HCT116 (cell line): ENCODE data around the gene ZNF804B. TPM values are rescaled to one million over a fixed set of nuclear protein-coding genes. Genes with fewer than 3 reads are reported as not detected.

ENCODE experiments used
- ATAC-seq: fragments of 200-7000 bp; cut with Tn5 transposase; 2 replicates; pipeline ENCODE4 v1.9.1; 2020; ENCODE audit warnings: mild to moderate bottlenecking, moderate library complexity
- BruUV-seq: library from RNA; stranded (reverse); fragments of 400-500 nt; replicated peaks from 2 replicates; lab custom pipeline; 2021; lab: Mats Ljungman, UMichigan
- CTCF ChIA-PET: fragments of 300-600 bp; sonication (Branson Sonifier 250); formaldehyde crosslinking; loops from one replicate; lab custom pipeline; 2021; ENCODE audit warnings: antibody characterized with exemption; lab: Charles Lee
- POLR2A ChIA-PET: fragments of 300-600, 350-600 bp; sonication (Branson Sonifier 250); formaldehyde crosslinking; loops from one replicate; lab custom pipeline; 2021; ENCODE audit warnings: antibody characterized with exemption; lab: Charles Lee
- RAD21 ChIA-PET, 2 experiments: fragments of 300-600 bp; sonication (Branson Sonifier 250); formaldehyde crosslinking; loops; one replicate each; lab custom pipeline; 2023; ENCODE audit warnings: low total read pairs in 2 of 2; ENCODE audit not compliant: uncharacterized antibody in 2 of 2, unreplicated experiment in 2 of 2, low non-redundant PET in 1 of 2; lab: Charles Lee
- DNase-seq: peaks from one replicate; pipeline ENCODE4 v3.0.0-alpha.2; 2010; ENCODE audit warnings: low read depth, low spot score
- H2AFZ ChIP-seq: fragments of 200-600 bp; shearing (Covaris generic), sonication (generic); 2 replicates; pipeline ENCODE4 v1.6.1; 2017; ENCODE audit warnings: low read depth, mixed run types, mixed read lengths, antibody characterized with exemption, low read length; ENCODE audit not compliant: poor library complexity, severe bottlenecking
- H3K27ac ChIP-seq: 2 replicates; pipeline ENCODE4 v1.5.1; 2012; ENCODE audit warnings: low read depth, low read length
- H3K27me3 ChIP-seq: fragments of 200-600 bp; sonication (generic); 2 replicates; pipeline ENCODE4 v1.6.1; 2016; ENCODE audit warnings: mixed run types, low read length, mixed read lengths; ENCODE audit not compliant: insufficient read depth
- H3K36me3 ChIP-seq, 2 experiments: fragments of 200-500 bp in 1 of 2; fragments of 200-600 bp in 1 of 2; sonication (Bioruptor generic) in 1 of 2; sonication (generic) in 1 of 2; 2 replicates each; pipeline versions ENCODE4 v1.5.1 to v1.6.1; 2014 to 2016; ENCODE audit warnings: low read length in 2 of 2, inconsistent platforms in 1 of 2, mixed read lengths in 1 of 2, mixed run types in 1 of 2; ENCODE audit not compliant: insufficient read depth in 2 of 2, control insufficient read depth in 1 of 2
- H3K4me1 ChIP-seq, 2 experiments: fragments of 200-600 bp in 1 of 2; sonication (generic) in 1 of 2; 2 replicates each; pipeline versions ENCODE4 v1.5.1 to v1.6.1; 2012 to 2017; ENCODE audit warnings: low read length in 2 of 2, inconsistent platforms in 1 of 2, mild to moderate bottlenecking in 1 of 2, mixed read lengths in 1 of 2, mixed run types in 1 of 2, moderate library complexity in 1 of 2; ENCODE audit not compliant: insufficient read depth in 2 of 2, control insufficient read depth in 1 of 2
- H3K4me2 ChIP-seq: fragments of 200-600 bp; sonication (generic); 2 replicates; pipeline ENCODE4 v1.6.1; 2017; ENCODE audit warnings: mixed run types, low read length, mixed read lengths
- H3K4me3 ChIP-seq, 2 experiments: fragments of 200-600 bp in 1 of 2; sonication (generic) in 1 of 2; replicated peaks in 1 of 2; 2 replicates each; pipeline ENCODE4 v1.5.1; 2011 to 2016; ENCODE audit warnings: low read length in 2 of 2, control low read depth in 1 of 2, low read depth in 1 of 2, mild to moderate bottlenecking in 1 of 2, mixed read lengths in 1 of 2, mixed run types in 1 of 2
- H3K79me2 ChIP-seq: fragments of 200-600 bp; sonication (generic); 2 replicates; pipeline ENCODE4 v1.6.1; 2017; ENCODE audit warnings: mild to moderate bottlenecking, mixed run types, low read length, moderate library complexity, mixed read lengths; ENCODE audit not compliant: insufficient read depth
- H3K9ac ChIP-seq: fragments of 200-600 bp; sonication (generic); 2 replicates; pipeline ENCODE4 v1.6.1; 2016; ENCODE audit warnings: low read length, mixed read lengths
- H3K9me2 ChIP-seq: fragments of 200-600 bp; sonication (generic), shearing (Covaris generic); 2 replicates; pipeline ENCODE4 v1.6.1; 2017; ENCODE audit warnings: mixed run types, mild to moderate bottlenecking, moderate library complexity; ENCODE audit not compliant: insufficient read depth
- H3K9me3 ChIP-seq, 2 experiments: fragments of 200-500 bp in 1 of 2; fragments of 200-600 bp in 1 of 2; sonication (Bioruptor generic) in 1 of 2; sonication (generic) in 1 of 2; 2 replicates each; pipeline ENCODE4 v1.6.1; 2014 to 2017; ENCODE audit warnings: low read length in 2 of 2, mixed read lengths in 2 of 2, inconsistent platforms in 1 of 2, low read depth in 1 of 2, mild to moderate bottlenecking in 1 of 2, mixed run types in 1 of 2, moderate library complexity in 1 of 2; ENCODE audit not compliant: control insufficient read depth in 1 of 2, insufficient read depth in 1 of 2
- H4K20me1 ChIP-seq: fragments of 200-600 bp; sonication (generic), shearing (Covaris generic); 2 replicates; pipeline ENCODE4 v1.6.1; 2017; ENCODE audit warnings: mixed run types, mild to moderate bottlenecking, moderate library complexity; ENCODE audit not compliant: insufficient read depth
- CBX3 ChIP-seq: IDR thresholded peaks from 2 replicates; pipeline ENCODE4 v1.6.1; 2012; ENCODE audit warnings: low read depth
- CEBPB ChIP-seq: IDR thresholded peaks from 2 replicates; pipeline ENCODE4 v1.6.1; 2012; ENCODE audit warnings: low read depth
- EGR1 ChIP-seq: IDR thresholded peaks from 2 replicates; pipeline ENCODE4 v1.6.1; 2012; ENCODE audit warnings: low read depth
- ELF1 ChIP-seq: IDR thresholded peaks from 2 replicates; pipeline ENCODE4 v1.6.1; 2012; ENCODE audit warnings: low read depth, borderline replicate concordance
- EZH2phosphoT487 ChIP-seq: fragments of 200-600 bp; IDR thresholded peaks from 2 replicates; pipeline ENCODE4 v1.6.1; 2018; ENCODE audit warnings: antibody characterized with exemption, borderline replicate concordance
- FOSL1 ChIP-seq: IDR thresholded peaks from 2 replicates; pipeline ENCODE4 v1.6.1; 2012; ENCODE audit warnings: low read depth
- POLR2A ChIP-seq: IDR thresholded peaks from 2 replicates; pipeline ENCODE4 v1.7.0; 2011; ENCODE audit warnings: borderline replicate concordance; ENCODE audit not compliant: insufficient read depth, insufficient read length; ENCODE audit errors: extremely low read depth
- POLR2AphosphoS5 ChIP-seq: IDR thresholded peaks from 2 replicates; pipeline ENCODE4 v1.6.1; 2011; ENCODE audit warnings: mild to moderate bottlenecking, low read depth, low read length, moderate library complexity
- RAD21 ChIP-seq: IDR thresholded peaks from 2 replicates; pipeline ENCODE4 v1.6.1; 2012; ENCODE audit warnings: low read depth, mild to moderate bottlenecking
- SIN3A ChIP-seq: IDR thresholded peaks from 2 replicates; pipeline ENCODE4 v1.6.1; 2012; ENCODE audit warnings: low read depth
- SP1 ChIP-seq: IDR thresholded peaks from 2 replicates; pipeline ENCODE4 v1.6.1; 2012; ENCODE audit warnings: low read depth
- YY1 ChIP-seq: IDR thresholded peaks from 2 replicates; pipeline ENCODE4 v1.6.1; 2011; ENCODE audit warnings: low read length, low read depth, moderate library complexity, mild to moderate bottlenecking; ENCODE audit not compliant: insufficient replicate concordance; ENCODE audit errors: extremely low read depth
- ZNF274 ChIP-seq: fragments of 200-500 bp; sonication (Bioruptor generic); IDR thresholded peaks from 2 replicates; pipeline ENCODE4 v1.6.1; 2014; ENCODE audit warnings: mild to moderate bottlenecking, low read depth, low read length, inconsistent platforms
- intact Hi-C: fragments of 100-400 bp; cut with micrococcal nuclease; formaldehyde crosslinking; loops from 2 replicates; pipeline ENCODE4 v1.10.0; 2022
- total RNA-seq: library from RNA; stranded (reverse); gene quantifications from one replicate; pipeline ENCODE4 v1.2.1, GENCODE V29; 2021; ENCODE audit not compliant: unreplicated experiment
- TF ChIP-seq, protein P1 (sequence below): IDR thresholded peaks from 2 replicates; pipeline ENCODE4 v1.6.1; 2012
- TF ChIP-seq, protein P2 (sequence below): IDR thresholded peaks from 2 replicates; pipeline ENCODE4 v1.6.1; 2012; ENCODE audit warnings: low read depth
- TF ChIP-seq, protein P3 (sequence below), 3 experiments: fragments of 200-600 bp in 1 of 3; sonication (generic) in 1 of 3; IDR thresholded peaks in 2 of 3; conservative IDR thresholded peaks in 1 of 3; 2 replicates each; pipeline ENCODE4 v1.5.1; 2012 to 2017; ENCODE audit warnings: low read depth in 2 of 3, low read length in 2 of 3, antibody characterized with exemption in 1 of 3, borderline replicate concordance in 1 of 3, control low read depth in 1 of 3, mild to moderate bottlenecking in 1 of 3, mixed read lengths in 1 of 3, mixed run types in 1 of 3, moderate library complexity in 1 of 3; ENCODE audit not compliant: insufficient read depth in 1 of 3
- TF ChIP-seq, protein P4 (sequence below): IDR thresholded peaks from 2 replicates; pipeline ENCODE4 v1.6.1; 2012

ZNF804B gene
- total RNA-seq, 1 experiment from 2014 or later = not detected

DNA sequence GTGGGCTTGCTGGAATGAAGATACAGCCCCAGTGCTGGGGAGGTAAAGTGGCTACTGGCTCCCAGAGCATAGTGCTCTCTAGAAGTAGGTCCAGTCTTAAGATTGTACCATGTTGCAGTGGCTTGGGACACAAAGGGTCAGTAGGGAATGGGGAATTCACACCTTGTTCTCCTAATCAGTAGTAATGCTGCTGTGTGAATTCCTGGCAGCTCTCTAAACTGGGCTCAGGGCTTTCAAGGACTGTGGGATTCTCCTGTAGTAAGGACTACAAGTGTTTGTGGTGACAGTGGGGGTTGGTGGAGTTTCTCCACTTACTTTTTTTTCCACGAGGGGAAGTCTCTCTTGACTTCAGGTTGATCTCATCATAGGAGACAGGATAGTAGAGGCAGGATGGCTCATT, 262.2 kb downstream of the ZNF804B start:
- ChIA-PET POLR2A (no interaction called here), RAD21 (no interaction called here), CTCF (no interaction called here)
- H3K27ac ChIP-seq = no peak overlapping the region
- H2AFZ ChIP-seq = no peak overlapping the region
- ATAC-seq (no peak), DNase-seq (no peak)
- no peak overlapping the region for H3K9ac ChIP-seq
- H3K9me3 ChIP-seq = no peaks in the 10 kb centered on the region; a peak in 1 of 4 replicates
- no TSS peak for BruUV-seq
- H3K4me3 ChIP-seq = no peak overlapping the region
- H3K27me3 ChIP-seq = no peaks in the 10 kb centered on the region
- H3K79me2 ChIP-seq = no peaks in the 10 kb centered on the region
- no peak overlapping the region for H3K4me2 ChIP-seq
- no peaks in the 10 kb centered on the region for H4K20me1 ChIP-seq
- intact Hi-C loops = no loop called here
- TF ChIP-seq ELF1 (no peak), CBX3 (no peak)
- H3K36me3 ChIP-seq = no peaks in the 10 kb centered on the region
- no peaks in the 10 kb centered on the region for H3K9me2 ChIP-seq
- H3K4me1 ChIP-seq = no peaks in the 10 kb centered on the region

DNA sequence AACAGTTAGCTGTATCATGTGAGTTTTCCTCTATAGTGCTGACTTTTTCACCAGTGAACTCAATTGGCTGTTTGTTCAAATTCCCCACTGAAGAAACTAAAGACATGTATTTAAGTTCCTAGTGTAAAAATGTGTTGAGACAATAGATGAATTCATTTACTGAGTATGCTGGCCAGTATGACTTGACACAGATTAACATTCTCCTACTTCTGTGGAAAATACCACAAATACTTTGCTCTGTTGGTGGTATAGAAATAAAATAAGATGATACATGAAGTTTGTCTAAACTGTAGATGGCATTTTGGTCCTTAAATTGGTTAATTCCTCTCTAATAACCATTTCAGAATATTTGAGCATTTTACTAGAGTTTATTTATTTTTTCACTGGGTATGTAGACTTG, 263.7 kb downstream of the ZNF804B start:
- DNase-seq = no peak
- BruUV-seq = no TSS peak
- Histone ChIP-seq H3K36me3 (no peaks in the 10 kb centered on the region), H3K4me1 (no peaks in the 10 kb centered on the region), H2AFZ (no peak overlapping the region), H3K9me3 (no peaks in the 10 kb centered on the region; a peak in 1 of 4 replicates), H3K9me2 (no peaks in the 10 kb centered on the region), H3K27me3 (no peaks in the 10 kb centered on the region), H3K4me3 (no peak overlapping the region), H4K20me1 (no peaks in the 10 kb centered on the region), H3K9ac (no peak overlapping the region), H3K79me2 (no peaks in the 10 kb centered on the region), H3K4me2 (no peak overlapping the region), H3K27ac (no peak overlapping the region)
- no peak for ATAC-seq
- CTCF ChIA-PET = no interaction called here
- intact Hi-C loops = no loop called here
- RAD21 ChIA-PET = no interaction called here
- POLR2A ChIA-PET = no interaction called here
- no peak for TF ChIP-seq SP1
- TF ChIP-seq CBX3 = no peak
- no peak for TF ChIP-seq SIN3A
- no peak for TF ChIP-seq POLR2AphosphoS5
- TF ChIP-seq EZH2phosphoT487 = no peak
- no peak for TF ChIP-seq FOSL1
- TF ChIP-seq, protein P1, sequence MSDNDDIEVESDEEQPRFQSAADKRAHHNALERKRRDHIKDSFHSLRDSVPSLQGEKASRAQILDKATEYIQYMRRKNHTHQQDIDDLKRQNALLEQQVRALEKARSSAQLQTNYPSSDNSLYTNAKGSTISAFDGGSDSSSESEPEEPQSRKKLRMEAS = no peak
- no peak for TF ChIP-seq EGR1
- TF ChIP-seq, protein P2, sequence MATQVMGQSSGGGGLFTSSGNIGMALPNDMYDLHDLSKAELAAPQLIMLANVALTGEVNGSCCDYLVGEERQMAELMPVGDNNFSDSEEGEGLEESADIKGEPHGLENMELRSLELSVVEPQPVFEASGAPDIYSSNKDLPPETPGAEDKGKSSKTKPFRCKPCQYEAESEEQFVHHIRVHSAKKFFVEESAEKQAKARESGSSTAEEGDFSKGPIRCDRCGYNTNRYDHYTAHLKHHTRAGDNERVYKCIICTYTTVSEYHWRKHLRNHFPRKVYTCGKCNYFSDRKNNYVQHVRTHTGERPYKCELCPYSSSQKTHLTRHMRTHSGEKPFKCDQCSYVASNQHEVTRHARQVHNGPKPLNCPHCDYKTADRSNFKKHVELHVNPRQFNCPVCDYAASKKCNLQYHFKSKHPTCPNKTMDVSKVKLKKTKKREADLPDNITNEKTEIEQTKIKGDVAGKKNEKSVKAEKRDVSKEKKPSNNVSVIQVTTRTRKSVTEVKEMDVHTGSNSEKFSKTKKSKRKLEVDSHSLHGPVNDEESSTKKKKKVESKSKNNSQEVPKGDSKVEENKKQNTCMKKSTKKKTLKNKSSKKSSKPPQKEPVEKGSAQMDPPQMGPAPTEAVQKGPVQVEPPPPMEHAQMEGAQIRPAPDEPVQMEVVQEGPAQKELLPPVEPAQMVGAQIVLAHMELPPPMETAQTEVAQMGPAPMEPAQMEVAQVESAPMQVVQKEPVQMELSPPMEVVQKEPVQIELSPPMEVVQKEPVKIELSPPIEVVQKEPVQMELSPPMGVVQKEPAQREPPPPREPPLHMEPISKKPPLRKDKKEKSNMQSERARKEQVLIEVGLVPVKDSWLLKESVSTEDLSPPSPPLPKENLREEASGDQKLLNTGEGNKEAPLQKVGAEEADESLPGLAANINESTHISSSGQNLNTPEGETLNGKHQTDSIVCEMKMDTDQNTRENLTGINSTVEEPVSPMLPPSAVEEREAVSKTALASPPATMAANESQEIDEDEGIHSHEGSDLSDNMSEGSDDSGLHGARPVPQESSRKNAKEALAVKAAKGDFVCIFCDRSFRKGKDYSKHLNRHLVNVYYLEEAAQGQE = no peak
- TF ChIP-seq CEBPB = no peak
- no peak for TF ChIP-seq RAD21
- TF ChIP-seq YY1 = no peak
- TF ChIP-seq, protein P3, sequence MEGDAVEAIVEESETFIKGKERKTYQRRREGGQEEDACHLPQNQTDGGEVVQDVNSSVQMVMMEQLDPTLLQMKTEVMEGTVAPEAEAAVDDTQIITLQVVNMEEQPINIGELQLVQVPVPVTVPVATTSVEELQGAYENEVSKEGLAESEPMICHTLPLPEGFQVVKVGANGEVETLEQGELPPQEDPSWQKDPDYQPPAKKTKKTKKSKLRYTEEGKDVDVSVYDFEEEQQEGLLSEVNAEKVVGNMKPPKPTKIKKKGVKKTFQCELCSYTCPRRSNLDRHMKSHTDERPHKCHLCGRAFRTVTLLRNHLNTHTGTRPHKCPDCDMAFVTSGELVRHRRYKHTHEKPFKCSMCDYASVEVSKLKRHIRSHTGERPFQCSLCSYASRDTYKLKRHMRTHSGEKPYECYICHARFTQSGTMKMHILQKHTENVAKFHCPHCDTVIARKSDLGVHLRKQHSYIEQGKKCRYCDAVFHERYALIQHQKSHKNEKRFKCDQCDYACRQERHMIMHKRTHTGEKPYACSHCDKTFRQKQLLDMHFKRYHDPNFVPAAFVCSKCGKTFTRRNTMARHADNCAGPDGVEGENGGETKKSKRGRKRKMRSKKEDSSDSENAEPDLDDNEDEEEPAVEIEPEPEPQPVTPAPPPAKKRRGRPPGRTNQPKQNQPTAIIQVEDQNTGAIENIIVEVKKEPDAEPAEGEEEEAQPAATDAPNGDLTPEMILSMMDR (IDR thresholded peaks at IDR 0.05 in 2 of 3, conservative IDR thresholded peaks at IDR 0.05 in 1 of 3; ENCODE audit: borderline replicate concordance in 1 of 3, insufficient read depth in 1 of 3, low read depth in 2 of 3, low read length in 2 of 3) = no peak
- TF ChIP-seq, protein P4, sequence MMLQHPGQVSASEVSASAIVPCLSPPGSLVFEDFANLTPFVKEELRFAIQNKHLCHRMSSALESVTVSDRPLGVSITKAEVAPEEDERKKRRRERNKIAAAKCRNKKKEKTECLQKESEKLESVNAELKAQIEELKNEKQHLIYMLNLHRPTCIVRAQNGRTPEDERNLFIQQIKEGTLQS = no peak
- no peak for TF ChIP-seq ELF1
- no peak for TF ChIP-seq ZNF274
- TF ChIP-seq POLR2A = no peak
